Stimulated activated naive CD8-positive, alpha-beta T cell treated with anti-CD3 and anti-CD28 coated beads, Interleukin-15, Interleukin-2, amounts not matched to agents 100 U/mL and 50 U/mL, for 24 hours (primary cell): Measurements from ENCODE around the gene HIVEP2.

ENCODE experiments used
- ATAC-seq: fragments of 150-1000 bp; cut with Tn5 transposase; one replicate; pipeline ENCODE4 v1.10.0; 2021
- DNase-seq: peaks from one replicate; pipeline ENCODE4 v3.0.0; 2021

The HIVEP2 gene

GRCh38 chr6:142841915-142842314 lies 103.1 kb downstream of the HIVEP2 start:
- DNase-seq, result no peak
- no peak for ATAC-seq

GRCh38 chr6:142839686-142840040 lies 105.3 kb downstream of the HIVEP2 start:
- DNase-seq (no peak), ATAC-seq (peak; percentile 43)

GRCh38 chr6:142838821-142839685 lies 105.9 kb downstream of the HIVEP2 start:
- ATAC-seq (no peak), DNase-seq (no peak)

GRCh38 chr6:142835787-142836535 lies 109.0 kb downstream of the HIVEP2 start:
- DNase-seq (no peak), ATAC-seq (no peak)

DNA sequence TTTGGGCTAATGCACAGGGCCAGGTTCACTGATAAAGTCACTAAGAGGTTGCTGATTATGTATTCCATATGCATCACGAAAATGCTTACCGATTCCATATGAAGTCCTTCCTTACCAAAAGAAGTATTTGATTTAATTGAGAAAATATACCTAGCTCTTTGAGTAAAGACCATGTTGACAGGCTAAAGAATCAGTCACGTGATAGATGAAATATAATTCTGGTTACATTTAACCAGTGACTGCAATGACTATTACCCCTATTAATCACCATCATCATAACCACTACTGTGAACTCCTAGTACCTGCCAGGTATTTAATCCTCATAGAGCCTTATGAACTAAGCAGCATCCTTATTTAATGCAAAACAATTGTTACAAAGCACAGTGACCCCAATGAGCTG lies 110.1 kb downstream of the HIVEP2 start:
- DNase-seq (no peak), ATAC-seq (no peak)

- DNase-seq (no peak), ATAC-seq (no peak)
These were observed 111.2 kb downstream of the HIVEP2 start for GRCh38 chr6:142833798-142834197.

DNA sequence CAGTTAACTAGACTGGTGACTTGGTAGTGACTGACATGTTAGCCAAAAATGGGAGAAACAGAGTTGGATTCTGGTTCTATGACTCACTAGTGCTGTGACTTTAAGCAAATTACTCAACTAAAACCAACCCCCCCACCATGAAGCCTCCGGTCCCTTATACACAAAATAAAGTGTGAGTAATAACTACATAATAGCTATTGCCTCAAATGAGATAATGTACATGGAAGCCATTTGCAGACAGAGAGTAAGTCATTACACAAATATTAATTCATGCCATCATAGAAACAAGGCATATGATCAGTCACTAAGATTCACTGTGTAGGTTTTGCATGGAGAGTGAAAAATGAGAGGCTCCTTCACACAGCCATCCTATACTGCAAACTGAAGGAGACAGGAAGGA lies 111.9 kb downstream of the HIVEP2 start:
- DNase-seq (no peak), ATAC-seq (peak; percentile 91)

DNA sequence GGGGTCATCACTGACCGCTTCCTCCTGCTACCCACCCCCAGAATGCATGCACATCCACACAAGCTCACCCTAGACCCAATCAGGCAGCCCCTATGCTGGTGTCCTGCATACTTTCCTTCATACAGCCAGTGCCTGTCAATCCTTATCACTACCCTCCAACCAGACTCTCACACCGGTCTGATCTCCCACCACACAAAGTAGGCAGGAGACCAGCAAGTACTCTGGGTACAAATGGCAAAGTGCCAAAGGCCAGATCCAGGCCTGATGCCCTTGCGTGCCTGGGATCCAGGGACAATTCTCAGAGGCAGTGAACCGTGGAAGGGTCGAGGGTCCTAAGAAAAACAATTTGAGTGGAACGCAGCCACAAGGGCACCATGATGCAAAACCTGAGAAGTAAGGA lies 114.2 kb downstream of the HIVEP2 start:
- DNase-seq, result no peak
- ATAC-seq, result no peak

- DNase-seq, result no peak
- ATAC-seq, result no peak
These were observed 114.8 kb downstream of the HIVEP2 start for GRCh38 chr6:142830116-142830710.

DNA sequence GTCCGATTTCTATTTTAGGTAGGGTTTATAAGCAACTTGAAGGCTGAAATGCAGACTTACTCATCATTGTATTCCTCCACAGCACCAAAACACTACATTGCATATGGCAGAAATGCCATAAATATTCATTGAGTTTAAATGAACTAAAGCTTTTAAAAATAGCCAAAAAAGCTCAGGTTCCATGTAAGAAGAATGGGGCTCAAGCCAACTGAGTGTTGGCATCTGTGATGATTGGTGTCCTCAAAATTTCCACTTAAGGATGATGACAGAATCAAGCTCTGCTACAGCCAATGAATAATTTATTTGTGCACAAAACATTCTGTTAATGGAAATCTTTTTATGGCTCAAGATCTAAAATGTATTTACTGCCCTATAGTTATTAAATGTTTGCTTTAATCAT lies 115.4 kb downstream of the HIVEP2 start:
- ATAC-seq (no peak), DNase-seq (no peak)

DNA sequence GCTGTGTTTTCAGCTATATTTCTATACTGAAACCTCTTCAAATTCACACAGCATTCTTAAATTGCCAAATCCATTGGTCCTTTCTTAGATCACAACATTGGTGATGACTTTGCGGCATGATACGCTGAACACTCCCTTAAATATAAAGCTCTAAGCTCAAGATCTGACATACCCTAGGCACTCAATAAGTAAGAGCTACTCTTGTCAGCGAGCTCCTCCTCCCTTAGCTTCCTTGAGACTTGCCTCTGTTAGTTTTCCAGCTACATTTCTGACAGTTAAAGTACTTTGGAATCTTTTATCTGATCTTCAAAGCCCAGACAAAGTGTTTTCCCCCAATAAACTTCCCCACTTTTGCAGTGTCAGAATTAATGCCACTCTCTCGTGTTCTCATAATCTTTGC lies 117.0 kb downstream of the HIVEP2 start:
- ATAC-seq (no peak), DNase-seq (no peak)

DNA sequence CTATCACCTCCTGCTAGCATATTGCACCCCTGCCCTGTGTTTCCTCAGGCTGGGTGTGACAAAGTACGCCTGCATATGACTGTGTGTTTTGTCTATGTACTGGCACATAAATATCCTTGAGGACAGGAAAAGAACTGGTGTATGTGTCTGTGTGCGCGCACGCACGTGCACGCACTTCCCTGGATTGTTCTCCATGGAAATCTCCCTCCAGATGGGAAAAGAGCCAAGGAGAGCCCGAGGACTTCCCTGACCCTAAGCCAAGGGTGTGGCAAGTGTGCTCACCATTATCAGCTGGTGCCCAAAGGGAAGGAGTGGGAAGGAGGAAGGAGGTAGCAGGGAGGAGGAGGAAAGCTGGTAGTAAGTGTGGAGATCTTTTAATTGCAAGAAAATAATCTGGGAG lies 117.6 kb downstream of the HIVEP2 start:
- no peak for ATAC-seq
- DNase-seq, result no peak

DNA sequence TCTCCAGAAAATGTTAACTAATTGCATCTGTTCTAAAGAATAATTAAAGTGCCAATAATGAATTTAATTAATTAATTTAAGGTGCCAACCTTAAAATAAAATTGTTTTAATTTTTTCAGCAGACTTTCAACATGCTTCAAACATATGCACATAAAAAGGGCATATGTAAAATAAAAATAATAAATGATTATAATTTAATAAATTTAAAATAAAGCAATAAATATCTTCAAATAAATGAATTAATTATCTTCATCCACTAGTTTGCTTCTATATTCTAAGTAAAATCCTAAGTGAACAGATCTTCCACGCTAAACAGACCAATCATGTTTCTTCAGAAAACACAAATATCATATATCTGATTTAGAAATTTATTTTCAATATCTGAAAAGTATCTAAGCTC lies 119.2 kb downstream of the HIVEP2 start:
- no peak for DNase-seq
- ATAC-seq, result no peak

- ATAC-seq (no peak), DNase-seq (no peak)
These were observed 120.5 kb downstream of the HIVEP2 start for GRCh38 chr6:142824426-142824825.

DNA sequence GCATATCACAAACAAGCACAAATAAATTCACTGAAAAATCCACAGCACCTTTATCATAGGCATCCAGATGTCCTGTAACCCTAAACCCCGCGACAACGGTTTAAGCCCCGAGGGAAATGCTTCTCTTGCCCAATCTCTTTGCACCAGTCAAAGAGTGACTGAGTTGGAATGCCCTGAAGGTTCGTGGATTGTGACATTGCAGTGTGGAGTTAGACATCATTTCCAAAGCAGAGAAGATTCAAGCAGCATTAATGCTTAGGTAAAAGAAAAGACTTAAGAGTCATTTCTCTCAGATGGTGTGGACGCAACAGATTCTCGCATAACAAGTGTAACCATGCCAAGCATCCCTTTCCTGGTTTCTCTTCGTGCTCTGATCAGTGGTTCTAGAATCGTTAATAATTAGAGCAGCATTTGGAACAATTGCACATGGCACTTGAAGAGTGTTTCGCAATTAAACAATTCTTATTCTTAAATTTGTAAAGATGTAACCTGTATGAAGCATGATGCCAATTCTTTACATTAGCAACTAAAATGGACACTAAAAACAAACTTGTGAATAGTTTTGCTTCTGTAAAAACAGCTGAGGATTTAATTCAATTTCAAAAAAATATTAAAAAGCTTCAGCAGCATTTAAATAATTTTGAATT lies 121.6 kb downstream of the HIVEP2 start:
- ATAC-seq (no peak), DNase-seq (no peak)

GRCh38 chr6:142822842-142823241 lies 122.1 kb downstream of the HIVEP2 start:
- DNase-seq (peak; percentile 49), ATAC-seq (no peak)

DNA sequence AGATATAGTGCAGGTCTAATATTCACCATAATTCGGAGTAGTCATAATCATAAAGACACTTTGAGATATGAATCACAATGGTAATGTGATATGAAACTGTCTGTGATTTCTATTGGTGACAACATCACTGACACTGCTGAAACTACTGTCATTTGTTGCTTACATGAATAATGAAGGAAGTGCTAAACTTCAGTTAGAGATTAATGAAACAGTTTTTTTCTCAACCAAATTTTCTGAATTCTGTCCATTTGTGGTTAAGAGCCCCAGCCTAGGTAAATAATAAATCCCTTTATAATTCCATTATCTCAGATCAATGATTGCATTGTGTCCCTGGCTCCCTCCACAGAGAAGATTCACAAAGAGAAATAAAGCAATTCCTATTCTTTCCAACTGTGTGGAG lies 122.6 kb downstream of the HIVEP2 start:
- ATAC-seq (peak; percentile 62), DNase-seq (no peak)

GRCh38 chr6:142821860-142822259 lies 123.1 kb downstream of the HIVEP2 start:
- ATAC-seq, result no peak

DNA sequence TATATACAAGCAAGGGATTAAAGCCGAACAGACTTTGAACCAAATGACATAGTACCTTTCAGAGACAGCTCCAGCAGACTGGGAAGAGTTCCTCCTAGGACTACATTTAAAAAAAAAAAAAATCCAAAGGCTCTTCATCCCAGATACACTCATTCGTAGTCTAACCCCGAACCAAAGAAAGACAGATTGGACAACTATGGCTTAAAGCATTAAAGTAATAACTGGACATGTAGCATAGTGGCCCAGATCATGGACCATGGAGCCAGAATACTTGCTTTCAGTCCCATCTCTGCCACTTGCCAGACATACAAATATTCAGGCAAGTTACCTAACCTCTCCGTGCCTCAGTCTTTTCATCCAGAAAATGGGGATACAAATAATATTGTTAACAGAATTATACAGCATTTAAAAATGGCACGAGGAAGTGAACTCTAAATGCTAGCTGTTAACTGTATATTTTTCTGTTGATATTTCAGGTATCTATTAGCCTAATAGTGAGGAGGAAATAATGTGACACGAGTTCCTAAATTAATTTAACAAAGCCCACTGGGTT lies 123.7 kb downstream of the HIVEP2 start:
- DNase-seq, result no peak
- ATAC-seq, result no peak

More at GRCh38 chr6:142821860-142822259, 123.1 kb downstream of the HIVEP2 start:
- no peak for DNase-seq

- ATAC-seq (peak; percentile 45), DNase-seq (no peak)
These were observed 124.5 kb downstream of the HIVEP2 start for GRCh38 chr6:142820338-142821051.

DNA sequence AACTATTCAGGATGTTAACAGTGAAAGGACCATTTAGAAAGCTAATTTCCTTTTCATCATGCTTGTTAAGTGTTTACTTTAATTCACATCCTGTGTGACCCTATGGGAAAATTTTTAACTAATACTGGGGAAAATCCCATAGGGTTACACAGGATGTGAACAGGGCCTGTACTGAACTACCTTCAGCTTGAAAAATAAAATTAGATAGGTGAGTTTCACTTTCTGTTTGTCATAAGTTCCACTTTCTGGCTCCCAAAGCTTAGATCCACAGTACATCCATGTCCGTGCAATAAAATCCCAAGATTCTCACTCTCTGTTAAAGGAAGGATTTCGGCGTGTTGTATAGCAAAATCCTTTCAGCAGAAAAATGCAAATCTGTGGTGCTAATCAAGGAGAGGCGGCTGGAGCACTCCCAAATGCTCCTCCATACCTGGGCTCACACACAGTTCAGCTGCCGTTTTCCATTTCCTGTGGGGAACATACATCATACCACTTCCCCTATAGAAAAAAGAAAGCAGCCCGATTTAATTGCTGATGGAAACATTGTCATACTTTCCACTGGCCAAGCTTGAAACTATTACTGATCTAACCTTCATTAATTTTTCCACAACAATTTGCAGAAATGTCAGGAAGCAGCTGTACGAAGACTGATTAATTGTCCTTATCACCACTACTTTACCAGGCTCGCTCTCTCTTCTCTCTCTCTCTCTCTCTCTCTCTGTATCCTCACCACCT lies 125.2 kb downstream of the HIVEP2 start:
- peak; percentile 70 for ATAC-seq
- DNase-seq, result peak; percentile 58
